Astrocyte (in vitro differentiated cells and primary cell): ENCODE measurements around the gene GFER.

ENCODE experiments used
- EZH2 ChIP-seq: IDR thresholded peaks from 2 replicates; pipeline ENCODE4 v1.6.1; 2012; ENCODE audit warnings: mild to moderate bottlenecking, low read length, inconsistent platforms; ENCODE audit not compliant: insufficient read depth
- TF ChIP-seq, protein P1 (sequence below): IDR thresholded peaks from 2 replicates; pipeline ENCODE4 v1.5.1; 2011; ENCODE audit warnings: low read depth, mild to moderate bottlenecking, inconsistent platforms, low read length, moderate library complexity; ENCODE audit not compliant: insufficient read depth

DNA sequence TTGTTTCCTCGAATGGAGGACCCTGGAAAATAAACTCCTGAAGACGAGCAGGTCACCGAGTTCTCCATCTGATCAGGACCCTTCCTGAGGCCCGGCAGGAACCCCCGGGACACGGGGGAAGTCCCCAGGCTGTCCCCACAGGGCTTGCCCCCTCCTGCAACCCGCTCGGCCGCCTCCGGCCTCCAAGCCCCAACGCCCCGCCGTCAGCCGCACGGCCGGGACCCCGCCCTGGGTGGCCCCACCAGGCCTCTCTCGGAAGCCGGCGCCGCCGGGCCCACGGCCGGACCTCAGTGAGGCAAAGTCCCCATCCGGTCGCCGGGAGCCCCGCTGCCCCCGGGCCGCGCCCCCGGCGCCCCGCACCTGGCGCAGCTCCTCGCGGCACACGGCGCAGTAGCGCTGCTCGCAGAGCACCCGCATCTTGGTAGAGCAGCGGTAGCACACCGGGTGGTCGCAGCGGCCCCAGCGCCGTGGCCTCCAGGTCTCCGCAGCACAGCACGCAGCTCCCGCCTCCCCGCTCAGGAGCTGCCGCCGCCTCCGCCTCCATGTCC lies 25.2 kb downstream of the GFER start:
- TF ChIP-seq, protein P1, sequence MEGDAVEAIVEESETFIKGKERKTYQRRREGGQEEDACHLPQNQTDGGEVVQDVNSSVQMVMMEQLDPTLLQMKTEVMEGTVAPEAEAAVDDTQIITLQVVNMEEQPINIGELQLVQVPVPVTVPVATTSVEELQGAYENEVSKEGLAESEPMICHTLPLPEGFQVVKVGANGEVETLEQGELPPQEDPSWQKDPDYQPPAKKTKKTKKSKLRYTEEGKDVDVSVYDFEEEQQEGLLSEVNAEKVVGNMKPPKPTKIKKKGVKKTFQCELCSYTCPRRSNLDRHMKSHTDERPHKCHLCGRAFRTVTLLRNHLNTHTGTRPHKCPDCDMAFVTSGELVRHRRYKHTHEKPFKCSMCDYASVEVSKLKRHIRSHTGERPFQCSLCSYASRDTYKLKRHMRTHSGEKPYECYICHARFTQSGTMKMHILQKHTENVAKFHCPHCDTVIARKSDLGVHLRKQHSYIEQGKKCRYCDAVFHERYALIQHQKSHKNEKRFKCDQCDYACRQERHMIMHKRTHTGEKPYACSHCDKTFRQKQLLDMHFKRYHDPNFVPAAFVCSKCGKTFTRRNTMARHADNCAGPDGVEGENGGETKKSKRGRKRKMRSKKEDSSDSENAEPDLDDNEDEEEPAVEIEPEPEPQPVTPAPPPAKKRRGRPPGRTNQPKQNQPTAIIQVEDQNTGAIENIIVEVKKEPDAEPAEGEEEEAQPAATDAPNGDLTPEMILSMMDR, result no peak
- no peak for TF ChIP-seq EZH2
